GM18907 (cell line): Measurements from ENCODE around the gene CEP112.

Experiments
- ATAC-seq: cut with Tn5 transposase; IDR thresholded peaks from one replicate; pipeline ENCODE4 v1.9.1; 2021; ENCODE audit warnings: mild to moderate bottlenecking, moderate library complexity; ENCODE audit not compliant: unreplicated experiment

CEP112 gene

DNA sequence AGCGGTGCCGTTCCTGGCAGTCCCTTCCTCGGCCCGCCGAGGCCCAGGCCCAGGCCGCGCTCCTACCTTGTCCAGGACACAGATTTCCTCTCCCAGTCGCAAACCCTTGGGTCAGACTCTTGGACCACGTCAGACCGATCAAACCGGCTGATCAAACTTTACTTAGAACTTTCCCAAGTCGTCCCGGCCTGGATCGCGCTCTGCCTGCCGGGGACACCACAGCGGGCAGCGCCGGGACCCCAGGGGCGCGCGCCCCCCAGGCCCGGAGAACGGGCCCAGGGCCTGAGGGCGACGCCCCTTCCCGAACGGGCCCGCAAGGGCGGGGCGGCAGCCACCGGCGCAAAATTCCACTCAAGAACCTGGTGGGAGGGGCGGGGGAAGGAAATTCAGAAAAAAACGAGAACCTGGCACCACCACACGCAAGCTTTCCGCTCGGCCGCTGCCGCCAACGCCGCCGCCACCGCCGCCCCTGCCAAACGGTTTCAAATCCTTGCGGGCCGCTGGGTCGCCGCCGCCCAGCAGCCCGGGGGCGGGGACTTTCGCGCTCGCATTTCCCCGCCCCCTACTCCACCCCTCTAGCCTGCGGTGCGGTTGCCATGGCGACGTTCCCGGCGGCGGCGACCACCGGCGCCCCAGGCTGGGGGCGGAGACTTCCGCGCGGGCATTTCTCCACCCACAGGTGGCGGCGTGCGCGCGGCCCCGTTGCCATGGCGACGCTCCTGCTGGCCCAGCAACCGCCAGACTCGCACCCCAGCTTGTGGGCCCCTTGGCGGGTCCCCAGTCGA is at the start of gene CEP112:
Gene CEP112 (minus strand): TSS at position 541 of the 785 bp plus-strand sequence.
- peak; percentile 68 for ATAC-seq

DNA sequence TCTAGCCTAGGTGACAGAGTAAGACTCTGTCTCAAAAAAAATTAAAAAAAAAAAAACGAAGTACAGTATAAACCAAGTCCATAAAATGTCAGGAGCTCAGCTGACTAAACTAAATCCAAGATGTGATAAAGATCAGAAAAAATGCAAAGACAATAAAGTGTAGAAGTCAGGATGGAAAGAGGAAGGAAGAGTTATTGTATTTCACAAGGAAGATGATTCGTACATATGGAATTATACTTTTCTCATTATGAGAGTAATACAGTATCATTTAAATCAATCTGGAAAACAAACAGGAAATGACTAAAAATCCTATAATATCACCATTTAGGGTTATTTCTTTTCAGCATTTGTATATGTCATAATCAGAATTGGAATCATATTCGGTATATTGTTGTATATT is 48.7 kb upstream of the CEP112 start:
- no peak for ATAC-seq

DNA sequence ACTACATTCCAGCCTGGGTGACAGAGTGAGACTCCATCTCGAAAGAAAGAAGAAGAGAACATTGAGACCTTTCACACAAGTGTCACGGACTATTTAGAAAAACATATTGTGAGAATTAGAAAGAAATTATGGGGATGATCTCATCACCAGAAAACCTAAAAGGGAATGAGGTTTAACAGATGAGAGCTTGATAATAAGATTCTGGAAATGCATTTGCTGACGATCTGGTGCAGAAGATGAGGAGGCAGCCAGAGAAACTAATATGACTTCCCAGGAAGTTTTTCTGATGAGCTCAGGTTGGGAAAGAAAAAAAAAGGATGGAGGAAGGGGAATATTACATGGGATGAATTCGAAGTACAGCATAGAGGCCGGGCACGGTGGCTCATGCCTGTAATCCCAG is 48.1 kb upstream of the CEP112 start:
- no peak for ATAC-seq

DNA sequence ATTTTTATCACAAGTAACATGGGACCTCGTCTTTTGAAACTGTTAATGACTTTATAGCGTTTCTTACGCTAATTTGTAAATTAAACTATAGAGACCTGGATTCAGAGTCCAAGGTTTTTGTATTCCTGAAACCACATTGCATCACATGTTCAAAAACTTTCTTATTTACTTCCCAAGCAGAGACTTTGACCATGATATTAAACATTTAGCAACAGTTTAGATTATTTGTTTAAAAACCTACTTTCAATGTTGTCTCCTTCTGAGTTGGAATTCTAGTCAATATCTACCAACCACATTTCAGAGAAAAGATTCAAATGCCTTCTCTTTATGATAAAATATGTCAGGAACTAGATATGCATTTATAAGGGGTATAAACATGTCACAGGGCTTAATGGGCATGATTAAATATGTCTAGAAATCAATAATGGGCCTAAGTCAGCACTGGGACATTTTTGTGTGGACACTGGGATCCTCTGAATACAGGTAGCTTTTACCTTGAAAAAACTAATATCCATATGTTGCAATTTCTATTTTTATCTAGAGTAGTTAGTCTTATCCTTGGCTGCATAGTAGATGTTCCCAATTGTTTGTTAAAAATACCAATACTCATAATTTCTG is 43.6 kb upstream of the CEP112 start:
- ATAC-seq = no peak

DNA sequence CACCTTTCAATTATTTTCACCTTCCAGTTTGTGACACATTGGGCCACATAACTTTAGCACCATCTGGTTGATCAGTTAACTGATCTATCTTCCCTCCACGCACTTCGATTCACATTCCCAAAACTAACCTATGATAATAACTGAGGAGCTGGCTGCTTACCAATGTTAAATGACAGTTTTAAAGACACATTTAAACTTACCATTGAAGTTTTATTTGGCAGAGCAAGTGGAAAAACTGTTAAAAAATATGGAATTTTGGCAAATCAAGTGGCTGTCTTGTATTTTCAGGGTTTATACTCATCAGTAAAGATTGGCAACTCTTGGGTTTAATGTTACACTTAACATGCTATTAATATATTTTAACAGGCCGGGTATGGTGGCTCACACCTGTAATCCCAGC is 42.7 kb upstream of the CEP112 start:
- ATAC-seq = no peak

DNA sequence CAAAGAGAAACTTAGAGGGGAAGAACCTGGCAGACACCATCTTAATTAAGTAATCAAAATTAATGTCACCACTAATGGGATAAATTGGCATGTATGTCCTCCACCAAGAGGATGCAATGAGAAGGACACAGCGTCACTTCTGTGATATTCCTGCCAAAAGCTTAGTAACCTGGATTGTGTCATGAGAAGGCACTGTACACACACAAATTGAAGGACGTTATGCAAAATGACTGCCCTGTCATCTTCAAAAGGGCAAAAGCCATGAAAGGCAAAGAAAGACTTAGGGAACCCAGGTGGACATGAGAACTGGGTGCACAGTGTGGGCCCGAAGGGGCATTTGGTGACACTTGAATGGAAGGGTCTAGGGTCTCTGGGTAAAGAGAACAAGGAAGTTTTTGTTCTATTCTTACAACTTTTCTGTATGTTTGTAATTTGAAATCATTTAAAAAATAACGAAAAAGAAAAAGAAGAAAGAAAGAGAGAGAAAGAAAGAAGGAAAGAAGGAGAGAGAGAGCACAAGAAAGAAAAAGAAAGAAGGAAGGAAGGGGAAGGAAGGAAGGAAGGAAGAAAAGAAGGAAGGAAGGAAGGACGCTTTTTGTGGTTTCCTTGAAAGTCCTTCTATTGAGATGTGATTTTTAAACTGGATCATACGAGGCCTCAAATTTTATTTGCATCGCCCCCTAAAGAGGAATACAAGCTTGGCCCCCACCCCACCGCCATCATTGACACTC is 41.3 kb upstream of the CEP112 start:
- no peak for ATAC-seq

DNA sequence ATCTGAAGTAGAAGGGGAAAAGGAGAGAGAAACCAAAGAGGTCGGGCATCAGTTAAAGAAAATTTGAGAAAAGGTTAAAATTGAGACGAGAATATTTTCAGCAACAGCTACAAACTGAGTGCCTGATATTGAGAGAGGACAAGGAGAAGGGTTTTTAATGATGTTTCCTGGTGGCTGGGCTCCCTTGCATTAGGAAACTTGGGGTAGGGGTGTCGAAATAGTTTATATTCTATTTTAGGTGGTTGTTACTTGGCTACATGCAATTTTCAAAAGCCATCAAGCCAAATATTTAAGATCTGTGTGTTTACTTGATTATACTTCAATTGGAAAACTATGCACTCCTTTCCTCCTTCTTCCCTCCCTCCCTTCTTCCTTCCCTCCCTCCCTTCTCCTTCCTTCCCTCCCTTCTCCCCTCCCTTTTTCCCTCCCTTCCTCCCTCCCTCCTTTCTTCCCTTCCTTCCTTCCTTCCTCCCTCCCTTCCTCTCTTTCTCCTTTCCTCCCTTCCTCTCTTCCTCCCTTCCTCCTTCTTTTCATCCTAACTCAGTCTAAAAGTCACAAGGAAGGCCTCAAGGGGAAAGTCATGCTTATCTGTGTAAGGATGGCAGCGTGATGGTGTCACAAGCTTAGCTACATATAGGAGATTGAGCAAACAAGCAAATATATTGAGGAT is 39.1 kb upstream of the CEP112 start:
- no peak for ATAC-seq

DNA sequence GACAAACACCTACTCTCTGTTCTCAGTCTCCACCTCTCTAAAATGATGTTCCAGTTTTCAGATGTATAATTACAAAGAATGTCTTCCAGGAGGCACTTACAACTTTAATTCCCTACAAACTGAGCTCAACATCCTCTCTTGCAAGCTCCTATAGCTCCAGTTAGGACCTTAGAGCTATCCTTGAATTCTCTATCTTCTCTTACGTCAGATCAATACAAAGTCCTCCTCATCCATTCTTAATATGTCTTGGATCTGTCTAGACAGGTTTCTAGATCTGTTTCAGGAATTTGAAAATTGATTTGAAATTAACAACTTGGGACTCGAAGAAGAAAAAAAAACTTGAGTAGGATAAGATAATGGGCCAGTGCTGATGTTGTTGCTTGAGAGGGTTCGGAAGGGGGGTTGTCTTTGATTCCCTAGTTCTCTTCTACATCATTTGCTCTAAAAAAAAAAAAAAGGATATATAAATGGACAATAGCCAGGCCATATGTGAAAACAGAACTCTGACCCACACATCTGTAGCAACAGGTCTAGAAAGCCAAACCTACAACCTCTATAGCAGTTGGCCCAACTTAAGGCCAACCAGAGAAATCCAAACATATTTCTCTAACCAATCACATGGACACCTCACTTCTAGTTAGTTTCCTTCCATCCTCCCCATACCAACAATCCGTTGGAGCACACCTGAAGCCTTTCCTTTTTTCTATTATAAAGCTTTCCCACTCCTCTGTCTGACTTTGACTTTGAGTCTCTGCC is 38.0 kb upstream of the CEP112 start:
- ATAC-seq = no peak

DNA sequence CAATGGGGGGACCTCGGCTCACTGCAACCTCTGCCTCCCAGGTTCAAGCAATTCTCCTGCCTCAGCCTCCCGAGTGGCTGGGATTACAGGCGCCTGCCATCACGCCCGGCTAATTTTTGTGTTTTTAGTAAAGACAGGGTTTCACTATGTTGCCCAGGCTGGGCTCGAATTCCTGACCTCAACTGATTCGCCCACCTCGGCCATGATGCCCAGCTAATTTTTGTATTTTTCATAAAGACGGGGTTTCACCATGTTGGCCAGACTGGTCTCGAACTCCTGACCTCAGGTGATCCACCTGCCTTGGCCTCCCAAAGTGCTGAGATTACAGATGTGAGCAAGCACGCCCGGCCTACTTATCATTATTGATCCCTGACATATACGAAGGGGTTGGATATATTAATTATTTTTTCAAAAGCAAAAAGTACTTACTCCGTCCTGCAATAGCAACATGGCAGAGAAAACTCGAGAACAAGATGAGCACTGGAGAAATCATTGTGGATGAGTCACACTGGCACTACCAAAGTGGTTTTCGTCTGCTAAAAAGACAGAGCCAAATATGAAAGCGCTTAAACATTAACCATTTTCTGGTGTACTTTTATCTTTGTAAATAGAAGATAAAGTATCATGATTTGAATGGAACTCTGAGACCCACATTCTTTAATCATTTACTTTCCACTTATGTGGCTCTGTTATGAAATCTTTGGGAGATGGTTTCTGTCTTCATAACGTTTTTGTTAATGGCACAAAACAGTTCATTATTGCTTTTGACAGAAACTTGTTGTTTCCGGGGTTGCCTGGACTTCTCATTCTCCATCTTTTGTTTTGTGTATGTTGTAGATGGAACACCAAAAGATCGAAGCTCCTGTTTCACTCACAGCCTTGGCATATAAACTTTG is 37.2 kb upstream of the CEP112 start, which contains the start of gene APOH:
Gene APOH (minus strand): TSS at position 529 of the 896 bp plus-strand sequence. CDS start 36 bp downstream, at position 493.
- ATAC-seq = no peak

DNA sequence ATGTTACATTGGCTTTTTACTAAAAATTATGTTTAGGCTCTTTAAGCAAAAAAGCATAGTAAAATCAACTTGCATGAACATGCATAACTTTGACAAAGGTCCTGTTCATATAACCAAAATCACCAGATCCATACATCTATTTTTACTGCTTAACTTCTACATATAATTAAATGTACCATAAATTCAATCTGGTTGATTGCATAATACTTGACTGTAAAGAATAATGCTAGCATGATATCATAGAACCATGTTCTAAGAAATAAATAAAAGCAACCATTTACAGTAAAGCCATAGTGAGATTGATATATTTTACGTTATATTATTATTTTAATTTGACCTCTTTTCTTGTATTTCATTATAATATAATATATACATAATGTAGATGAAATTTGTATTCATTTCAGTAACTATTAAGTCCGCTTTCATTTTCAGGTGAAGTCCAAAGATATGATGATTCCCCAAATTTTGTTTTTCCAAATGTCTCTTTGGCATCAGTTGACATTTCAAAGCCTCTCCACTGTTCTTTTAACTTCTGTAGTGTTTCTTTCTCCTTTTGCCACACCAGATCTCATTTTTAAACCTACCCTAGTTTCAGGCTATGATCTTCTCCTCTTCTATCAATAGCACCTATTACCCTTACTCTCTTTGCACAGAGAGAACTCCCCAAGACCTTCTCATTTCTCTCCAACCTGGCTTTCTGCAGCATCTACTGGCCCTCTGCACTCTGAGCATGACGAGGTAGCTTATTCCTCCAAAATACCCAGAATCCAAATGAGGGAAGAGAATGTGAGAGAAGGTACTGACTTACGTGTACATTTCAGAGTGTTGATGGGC is 35.5 kb upstream of the CEP112 start:
- ATAC-seq = no peak

DNA sequence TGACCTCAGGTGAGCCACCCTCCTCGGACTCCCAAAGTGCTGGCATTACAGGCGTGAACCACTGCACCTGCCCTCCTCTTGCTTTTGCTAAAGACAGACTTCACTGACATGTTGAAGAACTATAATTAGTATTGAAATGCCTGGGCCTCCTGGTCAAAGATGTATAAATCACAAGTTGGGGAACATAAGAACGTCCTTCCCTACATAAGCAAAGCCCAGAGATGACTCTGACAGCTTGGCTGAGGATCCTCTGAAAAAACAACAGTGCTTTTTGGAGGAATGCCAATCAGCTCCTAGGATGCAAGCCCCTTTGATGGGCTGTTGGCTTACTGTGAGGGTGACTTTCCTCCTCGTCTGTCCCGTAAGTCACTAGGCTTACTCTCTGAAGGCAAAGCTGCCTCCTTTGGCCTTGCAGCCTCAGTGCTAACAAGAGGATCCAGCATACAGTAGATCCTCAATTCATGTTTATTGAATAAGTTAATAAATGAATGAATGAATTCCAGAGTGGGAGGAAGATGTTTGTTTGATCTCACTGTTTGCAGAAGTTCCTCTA is 30.9 kb upstream of the CEP112 start:
- no peak for ATAC-seq

DNA sequence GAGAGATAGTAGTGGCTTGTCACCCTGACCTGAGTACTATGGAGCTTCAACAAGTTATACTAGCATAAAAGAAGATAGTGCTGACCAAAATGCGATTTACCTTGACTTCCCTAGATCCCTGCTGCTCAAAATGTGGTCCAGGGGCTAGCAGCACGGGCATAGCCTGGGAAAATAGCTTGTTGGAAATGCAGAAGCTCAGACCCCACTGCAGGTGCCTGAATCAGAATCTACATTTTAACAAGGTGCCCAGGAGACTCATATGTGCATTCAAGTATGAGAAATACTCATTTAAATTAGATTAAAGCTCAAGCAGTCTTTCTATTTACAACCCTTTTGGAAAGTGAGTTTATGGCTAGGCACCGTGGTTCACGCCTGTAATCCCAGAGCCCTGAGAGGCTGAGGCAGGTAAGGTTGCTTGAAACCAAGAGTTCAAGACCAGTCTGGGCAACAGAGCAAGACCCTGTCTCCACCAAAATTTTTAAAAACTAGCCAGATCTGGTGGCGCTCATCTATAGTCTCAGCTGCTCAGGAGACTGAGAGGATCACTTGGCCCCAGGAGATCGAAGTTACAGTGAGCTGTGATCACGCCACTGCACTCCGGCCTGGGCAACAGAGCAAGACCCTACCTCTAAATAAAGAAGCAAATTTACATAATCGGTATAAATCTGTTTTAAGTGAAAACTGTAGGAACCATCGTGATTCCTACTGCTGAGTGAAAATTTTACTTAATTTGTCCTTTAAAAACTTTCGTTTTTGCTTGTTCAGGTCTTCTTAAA is 30.0 kb upstream of the CEP112 start:
- no peak for ATAC-seq

DNA sequence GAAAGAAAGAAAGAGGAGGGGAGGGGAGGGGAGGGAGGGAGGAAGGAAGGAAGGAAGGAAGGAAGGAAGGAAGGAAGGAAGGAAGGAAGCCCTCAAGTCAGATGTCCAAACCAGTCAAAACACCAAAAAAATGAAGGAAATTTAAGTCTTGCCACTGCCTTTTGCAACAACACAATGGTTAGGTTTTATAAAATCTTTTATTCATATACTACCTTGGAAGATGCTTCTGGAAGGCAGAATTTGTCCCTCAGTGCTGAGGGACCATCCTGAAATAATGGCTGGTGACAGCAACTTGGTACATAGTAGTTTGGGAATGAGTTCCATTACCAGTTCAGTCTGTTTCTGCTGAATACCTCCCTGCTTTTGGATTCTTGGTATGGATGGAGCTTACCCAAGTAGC is 29.4 kb upstream of the CEP112 start:
- no peak for ATAC-seq

DNA sequence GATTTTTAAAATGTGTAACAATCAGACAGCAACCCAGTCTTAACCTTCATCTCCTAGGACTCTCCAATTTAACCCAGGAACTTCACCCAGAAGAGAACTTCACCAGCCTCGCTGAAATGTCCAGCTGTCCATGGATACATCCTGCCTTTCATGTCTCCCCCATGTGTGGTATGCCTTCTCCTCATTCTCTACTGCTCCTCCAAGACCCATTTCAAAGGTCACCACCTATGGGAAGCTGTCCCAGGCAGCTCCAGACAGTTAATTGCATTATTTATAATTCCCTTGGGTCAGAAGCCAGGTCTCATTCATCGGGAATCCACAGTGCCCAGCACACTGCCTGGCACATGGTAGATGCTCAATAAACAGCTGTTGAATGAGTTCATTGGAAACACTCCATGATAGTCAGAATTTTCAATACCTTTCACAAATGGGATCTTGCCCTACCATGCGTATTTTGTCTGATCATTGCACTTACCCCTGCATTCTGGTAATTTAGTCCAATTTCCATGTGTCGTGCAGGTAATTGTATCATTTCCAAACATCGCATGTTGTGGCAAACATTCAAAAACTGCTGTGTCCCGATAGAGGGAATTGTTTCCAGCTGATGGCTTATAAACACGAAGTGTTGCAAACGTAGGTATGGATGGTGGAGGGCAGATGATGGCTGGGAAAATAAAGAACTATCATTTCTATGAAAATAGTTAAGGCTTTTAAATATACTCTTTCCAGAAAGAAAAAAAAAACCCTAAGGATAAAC is 28.3 kb upstream of the CEP112 start:
- no peak for ATAC-seq

DNA sequence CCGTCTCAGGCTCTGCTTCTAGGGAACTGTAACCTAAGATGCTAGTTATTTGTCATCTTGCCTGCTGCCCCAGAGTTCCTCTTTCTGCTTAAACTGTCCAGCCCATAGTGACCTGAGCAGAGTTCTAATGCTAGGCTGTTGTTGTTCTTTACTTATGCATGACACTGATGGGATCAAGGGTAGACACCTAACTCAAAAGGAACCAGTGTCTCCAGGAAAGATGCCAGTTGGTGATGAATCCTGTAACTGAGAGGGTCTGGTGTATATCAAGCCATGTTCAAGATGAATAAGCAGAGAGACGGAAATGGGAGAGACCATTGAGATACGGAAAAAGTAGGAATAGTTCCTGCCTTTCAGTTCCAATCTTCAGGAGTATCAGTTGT is 23.6 kb upstream of the CEP112 start:
- no peak for ATAC-seq

DNA sequence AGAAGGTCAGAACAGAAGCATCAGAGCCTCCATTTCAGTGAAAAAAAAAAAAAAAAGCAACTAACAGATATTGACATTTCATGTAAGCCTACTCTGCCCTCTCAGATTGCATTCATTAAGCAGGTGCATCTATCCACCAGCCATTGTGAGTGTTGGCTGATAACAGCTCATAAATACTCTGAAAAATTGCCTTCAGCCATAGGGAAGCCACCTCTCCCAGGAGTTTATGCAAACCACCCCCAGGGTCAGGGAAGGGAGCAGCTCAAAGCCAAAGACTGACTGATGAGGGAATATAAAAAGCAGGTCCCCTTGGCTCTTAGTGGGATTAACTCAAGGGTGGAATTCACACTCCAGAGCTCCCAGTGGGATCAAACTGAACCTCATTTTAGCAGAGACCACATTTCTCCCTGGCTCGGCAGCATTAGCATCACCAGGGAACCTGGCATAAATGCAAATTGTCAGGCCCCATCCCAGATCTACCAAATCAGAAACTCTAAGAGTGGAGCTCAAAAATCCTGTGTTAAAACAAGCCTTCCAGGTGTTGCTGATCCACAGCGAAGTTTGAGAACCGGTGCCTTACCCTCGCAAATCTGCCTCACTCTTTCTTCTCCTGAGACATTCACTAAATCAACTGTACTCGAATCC is 23.1 kb upstream of the CEP112 start:
- no peak for ATAC-seq
